BJ (cell line): ENCODE measurements around the gene CARMIL1. TPM values are rescaled to one million over a fixed set of nuclear protein-coding genes. Genes with fewer than 3 reads are reported as not detected.

ENCODE experiments used
- CTCF ChIA-PET: fragments of 350-600 bp; formaldehyde crosslinking; extraction: SDS; loops from one replicate; lab custom pipeline; 2021; ENCODE audit warnings: antibody characterized with exemption, inconsistent platforms; lab: Yijun Ruan, JAX
- POLR2A ChIA-PET: fragments of 300-600 bp; sonication (Branson Sonifier 250); formaldehyde crosslinking; extraction: SDS; loops from one replicate; lab custom pipeline; 2021; ENCODE audit warnings: antibody characterized with exemption; lab: Charles Lee
- DNase-seq: peaks from one replicate; pipeline ENCODE4 v3.0.0-alpha.2; 2011; ENCODE audit warnings: low read depth
- H3K27me3 ChIP-seq: 2 replicates; pipeline ENCODE4 v1.6.0; 2011; ENCODE audit warnings: low read length; ENCODE audit not compliant: control insufficient read depth, insufficient read depth
- H3K36me3 ChIP-seq: 2 replicates; pipeline ENCODE4 v1.5.1; 2011; ENCODE audit warnings: low read length; ENCODE audit not compliant: control insufficient read depth, insufficient read depth
- H3K4me3 ChIP-seq: 2 replicates; pipeline ENCODE4 v1.5.1; 2011; ENCODE audit warnings: low read depth, mild to moderate bottlenecking, control low read depth, low read length
- CTCF ChIP-seq: IDR thresholded peaks from 2 replicates; pipeline ENCODE4 v1.5.1; 2011; ENCODE audit warnings: low read depth, mild to moderate bottlenecking, control low read depth, inconsistent platforms, low read length, moderate library complexity; ENCODE audit not compliant: insufficient read depth
- polyA plus RNA-seq: library from polyadenylated mRNA; depleted of rRNA; stranded (reverse); fragments of >200 nt; gene quantifications from 2 replicates; pipeline ENCODE4 v1.2.3, GENCODE V29; 2011

The CARMIL1 gene
- polyA plus RNA-seq, 1 experiment: 3.7 TPM

- Histone ChIP-seq H3K4me3 (no peak overlapping the region), H3K27me3 (no peaks in the 10 kb centered on the region), H3K36me3 (no peaks in the 10 kb centered on the region)
- ChIA-PET POLR2A (no interaction called here), CTCF (interaction anchor here (0.8 to 1.3 kb wide), 4 partner anchors 13 to 238 kb away, joined by 3 to 4 read pairs (median 3); no protein-coding TSS in a partner anchor)
- no peak for DNase-seq
- TF ChIP-seq CTCF: no peak
Observed at GRCh38 chr6:25503686-25504085, 224.5 kb downstream of the CARMIL1 start.

- Histone ChIP-seq H3K36me3 (no peaks in the 10 kb centered on the region), H3K4me3 (no peak overlapping the region), H3K27me3 (no peaks in the 10 kb centered on the region)
- DNase-seq: no peak
- ChIA-PET CTCF (interaction anchor here (0.7 kb wide), 1 partner anchor 39 kb away, joined by 3 read pairs; no protein-coding TSS in a partner anchor), POLR2A (no interaction called here)
- no peak for TF ChIP-seq CTCF
Observed at GRCh38 chr6:25504661-25505060, 225.5 kb downstream of the CARMIL1 start.

GRCh38 chr6:25506020-25506419, 226.8 kb downstream of the CARMIL1 start:
- TF ChIP-seq CTCF: no peak
- CTCF ChIA-PET: interaction anchor here (0.9 to 1.6 kb wide), 2 partner anchors 9 to 17 kb away, joined by 3 read pairs; no protein-coding TSS in a partner anchor

GRCh38 chr6:25508051-25508450, 228.9 kb downstream of the CARMIL1 start:
- CTCF ChIA-PET: interaction anchor here (0.7 to 1.6 kb wide), 4 partner anchors 38 to 244 kb away, joined by 3 to 4 read pairs (median 4); no protein-coding TSS in a partner anchor
- Histone ChIP-seq H3K27me3 (no peaks in the 10 kb centered on the region), H3K36me3 (no peaks in the 10 kb centered on the region), H3K4me3 (no peak overlapping the region)
- no peak for TF ChIP-seq CTCF
- no peak for DNase-seq
- POLR2A ChIA-PET: no interaction called here

More at GRCh38 chr6:25506020-25506419, 226.8 kb downstream of the CARMIL1 start:
- POLR2A ChIA-PET: no interaction called here
- no peaks in the 10 kb centered on the region for H3K36me3 ChIP-seq
- no peak overlapping the region for H3K4me3 ChIP-seq
- no peak for DNase-seq
- no peaks in the 10 kb centered on the region for H3K27me3 ChIP-seq

- Histone ChIP-seq H3K27me3 (no peaks in the 10 kb centered on the region), H3K4me3 (no peak overlapping the region), H3K36me3 (no peaks in the 10 kb centered on the region)
- POLR2A ChIA-PET: no interaction called here
- no peak for DNase-seq
- TF ChIP-seq CTCF: no peak
- CTCF ChIA-PET: interaction anchor here (0.7 to 1.8 kb wide), 6 partner anchors 14 to 233 kb away, joined by 3 to 6 read pairs (median 3); partner anchors contain the start of gene CARMIL1
Observed at GRCh38 chr6:25511376-25511775, 232.2 kb downstream of the CARMIL1 start.
